Stimulated activated CD8-positive, alpha-beta memory T cell treated with anti-CD3 and anti-CD28 coated beads, Interleukin-15, amount 100 ng/mL, for 4 hours (primary cell): ENCODE results near the gene PPP1R16B.

Experiments used
- DNase-seq, 2 donors: peaks; one replicate each; pipeline ENCODE4 v3.0.0-alpha.2; 2020; ENCODE audit warnings: low read depth in 2 of 2

PPP1R16B gene

GRCh38 chr20:38827770-38828281 is 22.3 kb downstream of the PPP1R16B start:
- DNase-seq, result no peak

GRCh38 chr20:38828514-38829295 is 23.2 kb downstream of the PPP1R16B start:
- no peak for DNase-seq

- DNase-seq, result no peak
Observed at GRCh38 chr20:38829296-38829875, 23.9 kb downstream of the PPP1R16B start.

GRCh38 chr20:38830356-38830755 is 24.9 kb downstream of the PPP1R16B start:
- no peak for DNase-seq

GRCh38 chr20:38831049-38831691 is 25.7 kb downstream of the PPP1R16B start:
- DNase-seq, result no peak

- no peak for DNase-seq
Observed at GRCh38 chr20:38831995-38832620, 26.6 kb downstream of the PPP1R16B start.

GRCh38 chr20:38833154-38833856 is 27.8 kb downstream of the PPP1R16B start:
- no peak for DNase-seq

- no peak for DNase-seq
Observed at GRCh38 chr20:38833857-38834164, 28.3 kb downstream of the PPP1R16B start.

GRCh38 chr20:38834868-38835267 is 29.4 kb downstream of the PPP1R16B start:
- no peak for DNase-seq

- DNase-seq, result no peak
Observed at GRCh38 chr20:38835792-38836191, 30.3 kb downstream of the PPP1R16B start.

GRCh38 chr20:38836991-38837390 is 31.5 kb downstream of the PPP1R16B start:
- no peak for DNase-seq

GRCh38 chr20:38838326-38838725 is 32.8 kb downstream of the PPP1R16B start:
- no peak for DNase-seq

GRCh38 chr20:38839563-38839962 is 34.1 kb downstream of the PPP1R16B start:
- DNase-seq, result no peak

GRCh38 chr20:38840053-38840893 is 34.8 kb downstream of the PPP1R16B start:
- peak; percentile 26 to 47 for DNase-seq

- DNase-seq, result no peak
Observed at GRCh38 chr20:38840894-38841470, 35.5 kb downstream of the PPP1R16B start.

GRCh38 chr20:38841570-38841969 is 36.1 kb downstream of the PPP1R16B start:
- DNase-seq, result no peak

GRCh38 chr20:38842026-38842425 is 36.5 kb downstream of the PPP1R16B start:
- no peak for DNase-seq

GRCh38 chr20:38842558-38842981 is 37.1 kb downstream of the PPP1R16B start:
- peak; percentile 45 to 58 for DNase-seq

- DNase-seq, result peak in 1 of 2 donors; percentile 66
Observed at GRCh38 chr20:38843346-38843745, 37.8 kb downstream of the PPP1R16B start.

- no peak for DNase-seq
Observed at GRCh38 chr20:38844963-38845362, 39.5 kb downstream of the PPP1R16B start.
